ENCODE data around the gene ELF2.
"Not testable (repeated sequence)": the region's sequence is repeated elsewhere in the genome, so short reads cannot be mapped to it uniquely, and the experiment has no call there.

The ELF2 gene

GRCh38 chr4:139184129-139184528 is 7.1 kb upstream of the ELF2 start:
- no peak for DNase-seq (ENCODE audit: low spot score)

- DNase-seq (ENCODE audit: low spot score) = peak; percentile 97
Observed at GRCh38 chr4:139177869-139178619, 1.0 kb upstream of the ELF2 start.

- peak; percentile 91 for DNase-seq (ENCODE audit: low spot score)
Observed at GRCh38 chr4:139176302-139177048, 543 bp downstream of the ELF2 start.

- no peak for DNase-seq (ENCODE audit: low spot score)
Observed at GRCh38 chr4:139175646-139176301, 1.2 kb downstream of the ELF2 start.

- no peak for DNase-seq (ENCODE audit: low spot score)
Observed at GRCh38 chr4:139171876-139172691, 4.9 kb downstream of the ELF2 start.

GRCh38 chr4:139170932-139171331 is 6.1 kb downstream of the ELF2 start:
- DNase-seq (ENCODE audit: low spot score) = no peak

- no peak for DNase-seq (ENCODE audit: low spot score)
Observed at GRCh38 chr4:139167774-139168444, 9.1 kb downstream of the ELF2 start.

- DNase-seq (ENCODE audit: low spot score) = no peak
Observed at GRCh38 chr4:139164731-139165130, 12.3 kb downstream of the ELF2 start.

- DNase-seq (ENCODE audit: low spot score) = no peak
Observed at GRCh38 chr4:139163806-139164206, 13.2 kb downstream of the ELF2 start.

- DNase-seq (ENCODE audit: low spot score) = not testable (repeated sequence)
Observed at GRCh38 chr4:139157977-139158376, 19.0 kb downstream of the ELF2 start.

- no peak for DNase-seq (ENCODE audit: low spot score)
Observed at GRCh38 chr4:139154952-139155557, 22.0 kb downstream of the ELF2 start.

- DNase-seq (ENCODE audit: low spot score) = no peak
Observed at GRCh38 chr4:139154538-139154937, 22.5 kb downstream of the ELF2 start.

GRCh38 chr4:139154134-139154421 is 22.9 kb downstream of the ELF2 start:
- DNase-seq (ENCODE audit: low spot score) = no peak

- no peak for DNase-seq (ENCODE audit: low spot score)
Observed at GRCh38 chr4:139153411-139154133, 23.4 kb downstream of the ELF2 start.

- DNase-seq (ENCODE audit: low spot score) = no peak
Observed at GRCh38 chr4:139152249-139152648, 24.8 kb downstream of the ELF2 start.

GRCh38 chr4:139146926-139147629 is 29.9 kb downstream of the ELF2 start:
- DNase-seq (ENCODE audit: low spot score) = no peak

GRCh38 chr4:139145552-139145932 is 31.5 kb downstream of the ELF2 start:
- DNase-seq (ENCODE audit: low spot score) = no peak

- no peak for DNase-seq (ENCODE audit: low spot score)
Observed at GRCh38 chr4:139144911-139145551, 32.0 kb downstream of the ELF2 start.

GRCh38 chr4:139144161-139144859 is 32.7 kb downstream of the ELF2 start:
- no peak for DNase-seq (ENCODE audit: low spot score)
